HTERT RPE-1 (cell line): Measurements from ENCODE around the gene KLHL12.

ENCODE experiments used
- in situ Hi-C: fragments of 300-500 bp; cut with MboI; formaldehyde crosslinking; loops from 4 replicates; pipeline ENCODE4 v1.14.3; 2020; ENCODE audit warnings: low sequenced_read_pairs

Gene KLHL12

DNA sequence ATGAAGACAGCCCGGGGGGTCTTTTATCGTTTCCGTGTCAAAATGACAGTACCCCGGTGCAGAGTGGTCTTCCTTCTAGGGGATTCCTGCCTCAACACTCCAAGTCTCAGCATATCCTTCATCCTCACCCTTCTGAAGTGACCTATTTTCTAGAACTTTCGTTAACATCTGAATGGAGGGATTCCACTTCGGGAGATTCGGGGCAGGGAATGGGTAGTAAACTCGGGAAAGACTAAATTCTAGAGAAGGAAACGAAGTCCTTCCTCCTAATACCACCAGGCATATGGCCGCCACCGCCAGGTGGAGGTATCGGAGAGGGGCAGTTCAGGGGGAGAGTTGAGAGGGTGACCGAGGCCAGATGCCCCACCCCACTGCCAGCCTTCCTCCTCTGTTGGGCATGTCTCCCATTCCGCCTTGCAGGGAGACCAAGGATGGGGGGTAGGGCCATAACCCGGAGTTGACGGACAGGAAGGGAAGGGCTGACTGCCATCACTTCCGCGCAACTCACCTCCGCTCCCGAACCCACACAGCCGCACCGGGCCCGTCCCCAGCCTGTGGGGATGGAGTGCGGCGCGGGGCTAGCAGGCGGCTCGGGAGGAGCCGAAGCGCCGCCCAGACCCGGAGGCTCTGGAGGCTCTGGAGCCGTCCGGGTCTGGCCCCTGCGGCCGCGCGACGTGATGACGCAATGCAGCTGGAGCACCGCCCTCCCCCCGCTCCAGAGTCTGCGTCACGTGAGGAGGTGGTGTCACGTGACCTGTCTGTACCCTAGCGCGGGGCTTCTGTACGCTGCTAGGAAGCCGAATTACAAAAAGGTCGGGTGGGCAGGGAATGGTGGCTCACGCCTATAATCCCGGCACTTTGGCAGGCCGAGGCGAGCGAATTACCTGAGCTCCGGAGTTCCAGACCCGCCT, at the start of gene KLHL12:
Gene KLHL12, minus strand, starts transcription at position 654 of the 911 bp plus-strand sequence. CDS start 2,072 bp downstream, outside the sequence.
- in situ Hi-C loops: no loop called here

DNA sequence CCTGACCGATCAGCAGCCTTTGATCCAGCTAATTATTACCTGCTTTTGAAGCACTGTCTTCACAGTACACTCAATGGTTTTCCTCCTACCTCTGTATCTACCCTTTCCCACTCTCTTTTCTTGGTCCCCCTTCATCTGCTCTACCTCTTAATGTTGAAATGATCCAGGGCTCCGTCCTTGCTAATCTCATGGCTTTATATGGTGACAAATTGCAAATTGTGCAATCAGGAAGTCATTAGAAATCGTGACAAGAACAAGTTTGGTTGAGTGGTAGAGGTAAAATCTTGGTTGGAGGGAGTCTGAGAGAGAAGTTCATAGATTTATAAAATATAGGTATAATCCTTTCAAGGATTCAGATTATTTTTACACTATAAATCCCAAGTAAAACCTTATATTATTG, 49.6 kb upstream of the KLHL12 start:
- in situ Hi-C loops: no loop called here

DNA sequence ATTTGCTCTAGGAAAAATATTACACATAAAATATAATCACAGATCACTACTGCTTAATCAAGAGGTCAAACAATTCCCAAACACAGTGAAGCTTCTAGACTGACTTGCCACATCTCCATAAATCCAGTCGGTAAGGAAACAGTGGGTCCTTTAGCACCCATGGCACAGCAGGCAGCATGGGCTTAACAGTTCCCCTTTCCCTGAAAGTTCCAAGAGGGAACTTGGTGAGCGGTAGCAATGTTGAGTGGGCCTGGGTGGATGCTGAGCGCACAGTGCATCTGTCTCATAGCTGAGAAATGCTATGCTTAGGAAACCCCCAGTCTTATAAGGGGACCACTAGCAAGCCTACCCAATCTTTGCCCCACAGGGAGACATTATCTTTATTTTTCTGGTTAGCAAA, 47.8 kb upstream of the KLHL12 start:
- in situ Hi-C loops: no loop called here

DNA sequence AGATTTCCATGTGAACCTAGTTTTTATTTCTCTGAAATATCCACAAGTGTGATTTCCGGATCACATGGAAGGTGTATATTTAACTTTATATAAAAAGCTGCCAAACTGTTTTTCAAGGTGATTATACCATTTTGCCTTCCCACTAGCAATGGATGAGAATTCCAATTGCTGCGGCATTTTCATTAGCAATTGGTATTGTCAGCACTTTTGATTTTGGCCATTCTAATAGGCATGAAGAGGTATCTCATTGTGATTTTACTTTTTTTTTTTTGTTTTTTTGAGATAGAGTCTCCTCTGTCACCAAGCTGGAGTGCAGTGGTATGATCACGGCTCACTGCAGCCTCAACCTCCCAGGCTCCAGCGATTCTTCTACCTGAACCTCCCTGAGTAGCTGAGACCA, 45.0 kb upstream of the KLHL12 start:
- in situ Hi-C loops: no loop called here

DNA sequence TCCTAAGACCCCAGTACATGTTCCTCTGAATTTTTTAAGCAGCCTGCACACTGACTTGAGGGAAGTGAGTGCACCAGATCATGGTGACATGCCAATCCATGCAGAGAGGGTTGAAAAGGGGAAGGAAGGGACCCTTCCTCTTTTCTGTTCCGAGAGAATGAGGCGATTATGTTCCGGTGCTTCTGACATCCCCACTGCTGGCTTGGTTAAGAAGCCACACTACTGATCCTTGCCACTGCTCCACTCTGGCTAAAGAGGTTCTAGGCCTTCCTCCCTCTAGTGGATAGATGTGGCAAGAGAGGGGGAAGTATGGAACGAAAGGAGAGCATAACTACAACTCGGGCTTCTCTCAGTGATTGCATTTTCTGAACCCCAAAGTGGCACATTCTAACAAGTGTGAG, 41.9 kb upstream of the KLHL12 start:
- in situ Hi-C loops: no loop called here

DNA sequence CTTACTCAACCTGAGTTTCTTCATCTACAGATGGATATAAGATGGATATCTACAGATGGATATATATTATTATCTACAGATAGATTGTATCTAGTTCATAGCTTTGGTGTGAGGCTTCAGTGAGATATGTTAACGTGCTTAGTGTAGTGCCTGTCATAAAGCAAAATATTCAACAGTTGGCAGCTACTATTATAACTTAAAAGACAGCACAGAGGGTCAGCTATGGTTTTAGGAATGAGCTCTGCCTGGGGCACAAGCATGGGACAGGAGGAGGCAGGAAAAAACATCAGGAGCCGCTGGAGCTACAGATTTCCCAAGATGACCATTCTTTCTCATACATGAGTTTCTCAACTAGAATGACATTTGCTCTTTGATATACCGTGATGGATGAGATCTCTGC, 41.3 kb upstream of the KLHL12 start:
- in situ Hi-C loops: no loop called here

DNA sequence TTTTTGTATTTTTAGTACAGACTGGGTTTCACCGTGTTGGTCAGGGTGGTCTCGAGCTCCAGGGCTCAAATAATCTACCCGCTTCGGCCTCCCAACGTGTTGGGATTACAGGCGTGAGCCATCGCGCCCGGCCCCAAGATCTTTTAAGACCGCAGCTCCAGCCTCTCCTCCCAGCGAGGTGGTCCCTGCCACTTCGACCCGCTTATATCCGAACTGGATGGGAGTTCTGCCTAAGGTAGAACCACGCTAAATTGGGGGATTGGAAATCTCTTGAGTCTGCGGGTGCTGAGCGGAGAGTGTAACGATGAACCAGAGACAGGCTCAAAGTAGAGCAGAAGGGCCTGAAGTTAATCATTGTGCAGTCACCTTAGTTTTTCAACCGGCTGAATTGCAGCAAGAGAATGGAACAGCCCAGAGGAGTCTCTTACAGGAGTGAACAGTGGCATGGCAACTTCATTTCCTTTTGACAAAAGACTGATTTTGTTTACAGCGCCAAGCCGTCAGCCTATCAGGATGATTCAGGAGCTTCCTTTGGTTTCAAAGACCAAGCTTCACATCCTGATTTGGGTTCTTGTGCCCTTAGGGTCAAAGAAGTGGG, 40.7 kb upstream of the KLHL12 start:
- in situ Hi-C loops: no loop called here

DNA sequence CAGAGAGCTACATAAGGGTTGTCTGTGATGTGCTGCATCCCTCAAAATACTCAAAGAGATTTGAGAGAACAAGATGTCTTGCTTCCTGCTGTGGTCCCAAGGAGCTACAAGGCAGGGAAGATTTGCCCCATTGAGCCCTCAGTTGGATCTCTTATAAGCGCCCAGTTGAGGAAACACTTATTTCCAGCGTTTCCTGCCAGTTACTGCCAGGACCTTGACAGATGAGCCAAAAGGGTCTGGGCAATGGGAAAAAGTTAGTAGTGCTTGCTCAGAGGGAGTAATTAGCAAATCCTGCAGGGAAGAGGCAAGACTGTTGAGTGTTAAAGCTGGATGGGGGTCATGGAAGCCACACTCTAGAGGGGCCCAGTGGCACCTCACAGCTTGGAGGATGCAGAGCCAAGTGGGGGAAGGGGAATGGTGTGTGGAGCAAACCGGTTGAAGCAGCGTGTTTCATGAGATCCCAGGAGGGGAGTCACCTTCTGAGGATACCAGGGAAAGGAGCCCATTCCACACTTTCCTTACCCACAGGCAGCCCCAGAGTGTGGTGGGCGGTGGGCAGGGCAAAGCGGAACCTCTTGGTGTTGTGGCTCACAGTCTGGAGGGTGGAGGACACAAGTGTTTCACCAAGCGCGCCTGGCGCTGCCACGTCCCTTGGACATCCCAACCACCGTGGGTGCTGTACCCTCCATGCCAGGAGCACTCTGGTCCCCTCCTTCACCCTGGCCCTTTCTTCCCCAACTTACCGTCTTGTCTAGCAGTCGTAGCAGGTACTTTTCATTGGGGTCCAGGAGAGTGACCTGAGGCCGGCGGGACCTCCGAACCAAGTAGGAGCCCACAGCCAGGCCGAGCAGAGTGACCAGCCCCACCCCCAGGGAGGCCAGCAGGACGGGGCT, 39.2 kb upstream of the KLHL12 start:
- in situ Hi-C loops: no loop called here

DNA sequence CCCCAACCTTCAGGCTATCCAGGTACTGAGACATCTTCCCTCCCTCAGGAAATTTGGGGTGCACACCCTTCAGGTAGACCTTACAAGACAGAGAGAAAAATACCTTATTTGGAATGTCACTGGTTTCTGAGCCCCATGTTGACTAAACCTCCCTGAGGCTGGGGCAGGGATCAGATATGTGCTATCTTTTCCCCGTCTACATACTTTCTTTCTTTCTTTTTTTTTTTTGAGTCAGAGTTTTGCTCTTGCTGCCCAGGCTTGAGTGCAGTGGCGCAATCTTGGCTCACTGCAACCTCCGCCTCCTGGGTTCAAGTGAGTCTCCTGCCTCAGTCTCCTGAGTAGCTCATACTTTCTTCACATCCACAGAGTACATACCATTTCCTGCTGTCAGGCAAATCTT, 38.4 kb upstream of the KLHL12 start:
- in situ Hi-C loops: no loop called here

DNA sequence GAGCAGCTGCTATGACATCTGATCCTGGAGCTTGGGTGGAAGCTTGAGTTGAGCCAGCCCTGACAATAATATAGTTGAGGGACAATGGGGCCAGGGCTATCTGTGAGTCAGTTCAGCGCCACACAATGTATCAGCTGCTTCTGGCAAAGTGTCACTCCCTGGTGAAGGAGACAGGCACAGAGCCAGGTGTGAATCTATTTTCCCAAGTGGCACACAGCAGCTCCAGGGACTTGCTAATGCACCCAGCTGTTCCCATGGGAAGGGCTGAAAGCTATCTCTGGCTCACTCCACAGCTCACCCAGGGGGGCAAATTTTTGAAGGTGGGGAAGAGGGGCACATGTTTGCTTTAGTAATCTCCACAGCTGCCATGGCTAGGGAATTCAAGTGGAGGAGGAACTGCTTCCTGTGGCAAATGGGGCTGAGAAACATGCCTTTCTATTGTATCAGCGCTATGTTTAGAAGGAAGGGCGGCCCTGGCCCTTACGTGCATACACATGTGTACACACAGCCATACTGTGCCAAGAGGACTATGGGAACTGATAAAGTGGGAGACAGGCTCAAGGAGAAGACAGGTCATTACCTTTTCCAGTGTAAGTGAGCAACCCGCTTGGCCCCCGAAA, 37.9 kb upstream of the KLHL12 start:
- in situ Hi-C loops: no loop called here

DNA sequence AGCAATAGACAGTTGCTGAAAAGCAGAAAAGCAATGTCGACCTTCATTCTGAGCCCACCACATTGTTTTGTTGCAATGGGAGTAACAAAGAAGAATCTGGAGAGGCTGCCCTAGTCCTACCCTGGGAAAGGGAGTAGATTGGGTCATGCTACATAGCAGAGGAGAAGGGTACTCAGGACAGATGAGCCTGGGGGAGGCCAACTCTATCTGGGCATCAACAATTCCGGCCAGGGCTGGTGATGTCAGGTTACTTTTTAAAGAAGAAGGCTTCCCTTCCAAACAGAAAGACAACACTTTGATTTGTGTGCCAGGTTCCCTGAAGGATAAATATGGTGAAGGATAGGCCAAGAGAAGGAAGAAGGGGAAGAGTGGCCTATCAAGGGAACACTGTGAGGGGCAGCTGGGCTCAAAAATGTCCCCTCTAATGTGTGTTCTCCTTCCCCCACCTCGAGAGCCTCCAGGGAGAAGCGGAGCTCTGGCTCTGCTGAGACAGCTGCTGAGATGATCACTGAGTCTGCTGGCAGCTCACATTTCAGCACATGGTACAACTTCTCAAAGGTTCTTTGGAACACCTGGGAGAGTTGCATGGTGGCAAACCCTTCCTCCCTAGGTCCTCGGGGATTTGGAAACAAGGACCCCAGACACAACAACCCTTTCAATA, 34.3 kb upstream of the KLHL12 start:
- in situ Hi-C loops: no loop called here

DNA sequence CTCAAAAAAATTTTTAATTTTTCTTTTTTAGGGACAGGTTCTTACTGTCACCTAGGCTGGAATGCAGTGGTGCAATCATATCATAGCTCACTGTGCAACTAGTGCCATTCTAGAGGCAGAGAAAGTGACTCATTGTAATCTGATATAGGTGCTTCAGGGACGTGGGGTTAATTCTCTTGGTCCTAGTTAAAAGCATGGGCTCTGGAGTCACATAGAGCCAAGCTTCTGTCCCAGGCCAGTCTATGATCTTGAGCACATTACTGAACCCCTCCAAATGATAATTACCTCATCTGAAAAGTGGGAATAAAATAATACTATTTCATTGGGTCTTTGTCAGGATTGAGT, 32.2 kb upstream of the KLHL12 start:
- in situ Hi-C loops: no loop called here

DNA sequence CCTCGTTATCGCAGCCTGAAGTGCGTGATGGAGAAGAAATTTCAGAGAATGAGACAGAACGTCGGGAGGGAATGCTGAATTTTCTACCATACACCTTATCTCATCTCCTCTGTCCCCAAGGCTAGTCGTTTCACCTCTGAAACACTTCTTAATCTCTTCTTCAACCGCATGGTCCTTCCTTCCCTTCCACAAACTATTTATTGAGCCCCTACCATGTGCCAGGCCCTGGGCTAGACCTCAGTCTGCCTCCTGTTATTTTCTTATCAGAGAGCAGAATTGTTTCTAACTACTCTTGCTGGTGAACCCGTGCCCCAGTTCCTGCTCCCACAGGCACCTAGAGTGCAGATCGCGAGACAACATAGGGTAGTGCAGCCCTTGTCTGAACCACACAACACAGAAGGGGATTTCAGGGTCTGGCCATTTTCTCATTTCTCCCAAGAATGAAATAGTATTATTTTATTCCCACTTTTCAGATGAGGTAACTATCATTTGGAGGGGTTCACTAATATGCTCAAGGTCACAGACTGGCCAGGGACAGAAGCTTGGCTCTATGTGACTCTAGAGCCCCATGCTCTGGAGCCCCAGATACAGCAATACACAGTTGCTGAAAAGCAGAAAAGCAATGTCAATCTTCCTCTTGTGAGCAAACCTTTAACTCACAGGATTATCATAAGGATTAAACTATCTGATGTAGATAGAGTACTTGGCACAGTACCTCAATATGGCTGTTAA, 31.7 kb upstream of the KLHL12 start:
- in situ Hi-C loops: no loop called here

DNA sequence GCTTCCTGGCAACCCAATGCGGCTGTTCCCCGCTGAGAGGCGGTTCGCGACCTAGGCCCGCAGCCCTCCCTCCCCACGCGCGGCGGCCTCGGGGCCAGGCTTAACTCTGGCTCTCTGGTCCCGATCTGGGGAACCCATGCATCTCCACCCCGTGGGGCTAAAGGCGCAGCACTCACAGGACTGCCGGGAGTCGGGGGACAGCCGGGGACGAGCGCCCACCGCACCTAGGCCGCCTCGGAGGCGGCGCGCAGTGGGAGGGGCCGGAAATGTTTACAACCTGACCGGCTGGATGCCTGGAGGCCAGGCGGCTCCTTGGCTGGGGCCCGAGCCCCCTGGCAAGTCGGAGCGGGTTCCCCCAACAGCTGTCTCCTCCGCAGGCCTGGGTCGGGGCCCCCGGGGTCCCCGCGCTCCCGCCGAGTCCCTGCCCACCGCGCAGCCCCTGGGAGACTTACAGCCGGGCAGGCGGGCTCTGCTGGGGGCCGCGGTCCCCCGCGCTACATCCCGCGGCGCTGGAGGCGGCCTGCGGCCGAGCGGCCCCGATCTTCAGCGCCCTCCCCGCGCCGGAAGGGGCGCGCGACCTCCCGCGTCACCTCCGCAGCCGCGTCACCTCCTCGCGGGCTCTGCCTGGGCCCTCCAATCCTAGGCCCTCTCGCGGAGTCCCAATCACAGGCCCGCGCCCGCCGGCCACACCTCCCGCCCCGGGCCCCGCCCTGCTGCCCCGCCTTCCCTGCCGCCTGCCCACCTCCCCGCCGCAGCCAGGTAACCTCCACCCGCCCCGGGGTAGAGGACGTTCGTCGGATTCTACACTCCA, 30.9 kb upstream of the KLHL12 start, which contains the start of gene ADIPOR1:
Gene ADIPOR1, minus strand, starts transcription at position 580 of the 811 bp plus-strand sequence. CDS start 7,242 bp downstream, outside the sequence.
- in situ Hi-C loops: no loop called here

DNA sequence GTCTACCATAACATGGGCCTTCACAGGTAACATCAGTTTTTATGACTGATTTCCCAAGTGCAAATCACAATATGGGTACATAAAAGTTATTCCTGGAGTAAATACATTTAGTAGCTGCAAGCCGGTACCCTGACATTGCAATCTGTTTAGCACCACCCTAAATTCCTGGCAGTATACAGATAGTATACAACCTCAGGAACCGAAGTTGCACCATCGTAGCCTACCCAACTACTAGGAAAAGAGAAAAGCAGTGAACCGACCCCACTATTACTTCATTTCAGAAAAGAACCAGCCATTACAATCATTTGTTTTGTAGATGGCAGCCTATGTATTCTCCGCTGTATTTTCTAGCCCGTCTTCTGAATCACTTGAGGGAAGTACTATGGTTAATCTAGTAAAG, 29.9 kb upstream of the KLHL12 start:
- in situ Hi-C loops: no loop called here

DNA sequence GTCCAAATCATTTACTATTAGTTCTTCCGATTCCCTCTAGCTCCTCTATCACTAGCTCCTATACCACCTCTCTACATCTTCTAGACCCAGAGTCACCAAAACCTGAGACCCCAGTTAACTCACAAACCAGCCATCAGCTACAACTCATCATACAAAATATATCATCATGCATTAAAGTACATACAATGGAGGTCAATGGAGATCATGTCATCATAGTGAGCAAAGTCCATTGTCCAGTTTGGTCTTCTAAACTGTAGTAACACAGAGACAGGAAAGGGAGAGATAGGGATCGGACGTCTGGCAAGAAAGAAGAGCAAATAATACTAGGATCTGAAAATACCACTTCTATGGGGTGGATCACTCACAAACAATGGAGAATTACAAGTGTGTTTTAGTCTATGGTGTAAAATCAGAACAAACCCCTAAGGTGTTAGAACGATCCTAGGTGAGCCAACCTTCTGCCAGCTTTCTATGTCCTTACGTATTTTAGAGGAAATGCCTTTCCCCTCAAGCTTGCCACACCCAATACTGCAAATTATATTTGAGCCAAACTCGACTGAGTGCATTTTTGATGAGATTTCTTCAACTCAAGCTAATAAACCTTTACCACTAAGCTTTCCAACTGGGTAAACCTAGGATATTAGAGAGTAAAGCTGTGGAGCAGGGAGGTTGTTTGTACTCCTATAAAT, 27.2 kb upstream of the KLHL12 start:
- in situ Hi-C loops: no loop called here

DNA sequence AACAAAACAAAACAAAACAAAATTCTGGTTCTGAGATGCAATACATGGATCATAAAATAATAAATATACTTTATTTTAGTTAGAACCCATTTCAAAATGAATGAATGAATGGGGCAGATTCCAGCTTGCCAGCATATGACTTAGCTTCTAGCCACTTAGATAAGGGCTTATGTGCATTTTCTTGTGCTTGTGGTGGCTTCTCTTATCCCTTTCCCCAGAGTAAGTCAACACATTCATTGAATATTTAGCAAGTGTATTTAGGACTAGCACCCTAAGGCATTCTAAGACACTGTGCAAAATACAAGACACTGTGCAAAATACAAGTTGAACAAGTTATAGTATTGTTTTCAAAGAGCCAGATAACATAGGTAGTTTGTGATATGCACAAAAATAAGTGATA, 26.4 kb upstream of the KLHL12 start:
- in situ Hi-C loops: no loop called here

DNA sequence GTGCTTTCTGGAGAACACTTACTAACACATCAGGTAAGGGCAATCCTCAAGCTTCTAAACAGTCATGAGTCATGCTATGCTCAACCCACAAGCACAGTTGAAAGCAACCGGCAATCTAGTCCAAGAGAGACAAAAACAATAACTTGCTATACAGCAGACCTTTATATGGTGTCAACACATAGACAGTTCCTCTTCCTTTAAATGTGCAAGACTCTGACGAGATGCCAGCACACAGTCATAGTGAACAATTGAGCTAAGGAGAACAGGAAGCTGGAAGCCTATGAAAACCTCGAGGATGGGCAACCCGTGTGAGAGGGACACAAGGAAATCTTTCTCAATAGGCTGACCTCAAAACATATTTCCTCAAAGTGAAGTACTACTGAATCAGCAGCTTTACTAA, 25.8 kb upstream of the KLHL12 start:
- in situ Hi-C loops: no loop called here
